Tibial nerve (tissue), 4 donors: ENCODE data around the gene CABLES1.

Experiments used
- EP300 ChIP-seq, 2 donors: sonication (generic); formaldehyde crosslinking; IDR thresholded peaks; one replicate each; pipeline ENCODE4 v1.6.1; 2017; ENCODE audit warnings: antibody characterized with exemption in 2 of 2, mild to moderate bottlenecking in 1 of 2
- TF ChIP-seq, protein P1 (sequence below), 5 experiments: fragments of 200-600 bp in 3 of 5; fragments of 450-650 bp in 2 of 5; sonication (generic) in 3 of 5; IDR thresholded peaks; one replicate each; pipeline ENCODE4 v1.5.1; 2016 to 2019; ENCODE audit warnings: antibody characterized with exemption in 5 of 5, mild to moderate bottlenecking in 3 of 5, moderate library complexity in 2 of 5

DNA sequence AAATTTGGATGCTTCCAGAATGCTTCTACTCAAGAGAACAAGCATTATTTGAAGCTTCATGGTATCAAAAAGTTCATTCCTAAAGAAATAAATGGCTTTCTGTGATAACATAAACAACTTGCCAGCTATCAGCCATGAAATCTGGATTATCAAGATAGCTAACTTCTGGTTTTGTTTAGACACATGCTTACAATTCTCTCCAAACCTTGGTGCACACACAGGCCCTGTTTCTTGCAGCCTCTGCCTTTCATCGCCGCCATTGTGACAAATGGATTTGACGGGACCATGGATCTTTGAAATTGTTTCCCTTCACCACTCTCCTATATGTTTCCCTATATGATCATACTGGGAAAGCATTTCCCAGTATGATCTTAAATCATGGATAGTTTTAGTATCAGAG lies 47.9 kb upstream of the CABLES1 start:
- TF ChIP-seq, protein P1, sequence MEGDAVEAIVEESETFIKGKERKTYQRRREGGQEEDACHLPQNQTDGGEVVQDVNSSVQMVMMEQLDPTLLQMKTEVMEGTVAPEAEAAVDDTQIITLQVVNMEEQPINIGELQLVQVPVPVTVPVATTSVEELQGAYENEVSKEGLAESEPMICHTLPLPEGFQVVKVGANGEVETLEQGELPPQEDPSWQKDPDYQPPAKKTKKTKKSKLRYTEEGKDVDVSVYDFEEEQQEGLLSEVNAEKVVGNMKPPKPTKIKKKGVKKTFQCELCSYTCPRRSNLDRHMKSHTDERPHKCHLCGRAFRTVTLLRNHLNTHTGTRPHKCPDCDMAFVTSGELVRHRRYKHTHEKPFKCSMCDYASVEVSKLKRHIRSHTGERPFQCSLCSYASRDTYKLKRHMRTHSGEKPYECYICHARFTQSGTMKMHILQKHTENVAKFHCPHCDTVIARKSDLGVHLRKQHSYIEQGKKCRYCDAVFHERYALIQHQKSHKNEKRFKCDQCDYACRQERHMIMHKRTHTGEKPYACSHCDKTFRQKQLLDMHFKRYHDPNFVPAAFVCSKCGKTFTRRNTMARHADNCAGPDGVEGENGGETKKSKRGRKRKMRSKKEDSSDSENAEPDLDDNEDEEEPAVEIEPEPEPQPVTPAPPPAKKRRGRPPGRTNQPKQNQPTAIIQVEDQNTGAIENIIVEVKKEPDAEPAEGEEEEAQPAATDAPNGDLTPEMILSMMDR (IDR thresholded peaks at IDR 0.05), result no peak
- no peak for TF ChIP-seq EP300 (IDR thresholded peaks at IDR 0.05)
